Adipose tissue (tissue), 3 donors: ENCODE data around the gene FSTL5. TPM values are rescaled to one million over a fixed set of nuclear protein-coding genes. Genes with fewer than 3 reads are reported as not detected.

Source experiments
- H3K27ac ChIP-seq: one replicate; pipeline ENCODE4 v1.5.1; 2013; ENCODE audit warnings: low read depth, low read length
- WGBS, 3 donors: extraction: QIAGEN DNeasy Blood & Tissue Kit; methylation state at CpG; one replicate each; pipeline ENCODE4 v1.1.7; 2013; 5-methylcytosine and 5-hydroxymethylcytosine counted together
- polyA plus RNA-seq, 3 donors: library from polyadenylated mRNA; stranded (reverse); fragments of 200-250 nt; gene quantifications; one replicate each; pipeline ENCODE4 v1.2.3, GENCODE V29; 2013
- donor health status: healthy with polysubstance abuse.
- donor health status: Bipolar disorder and iron deficiency.
- donor health status: healthy.

The FSTL5 gene
- polyA plus RNA-seq, 3 donors = 0.09 TPM; not detected in 2

DNA sequence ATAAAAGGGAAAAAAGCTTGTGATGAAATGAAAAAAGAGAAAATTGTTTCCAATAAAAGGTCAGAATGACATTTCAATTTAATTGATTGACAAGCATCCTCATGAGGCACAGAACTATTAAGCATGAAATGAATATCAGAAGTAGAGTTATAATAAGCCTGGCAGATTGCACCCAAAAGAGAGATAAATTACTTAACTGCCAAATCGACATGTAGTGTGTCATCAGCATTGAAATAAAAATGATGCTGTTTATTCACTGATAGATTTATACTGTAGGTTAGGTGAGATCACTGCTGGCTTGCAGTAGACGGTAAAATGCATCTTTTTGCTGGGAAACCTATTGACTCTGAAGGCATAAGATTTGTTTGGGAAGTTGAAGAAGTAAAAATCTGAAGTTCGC, 507.2 kb downstream of the FSTL5 start:
- no peak overlapping the region for H3K27ac ChIP-seq
- 67 to 81% (median 71%) methylated on average over 3 of the region's 3 CpGs for WGBS, 3 donors

DNA sequence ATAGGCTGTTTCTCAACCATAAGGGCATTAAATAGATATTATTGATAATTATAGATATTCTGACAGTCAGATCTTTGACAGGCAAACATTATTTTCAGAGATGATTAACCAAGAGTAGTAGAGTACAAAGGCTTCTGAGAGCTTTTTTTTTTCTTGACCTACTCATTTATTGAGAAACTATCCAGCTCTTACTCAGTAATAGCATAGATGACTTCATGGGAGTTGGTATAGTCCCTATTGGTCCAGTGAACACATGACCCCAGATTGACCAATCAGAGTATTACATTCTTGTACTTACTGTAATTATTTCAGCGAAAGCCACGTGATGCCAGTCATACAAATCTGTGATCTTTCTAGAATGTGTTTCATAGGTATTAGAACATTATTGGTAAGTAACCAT, 508.7 kb downstream of the FSTL5 start:
- WGBS, 3 donors = 87 to 93% (median 88%) methylated on average over 2 of the region's 2 CpGs
- H3K27ac ChIP-seq = no peak overlapping the region

DNA sequence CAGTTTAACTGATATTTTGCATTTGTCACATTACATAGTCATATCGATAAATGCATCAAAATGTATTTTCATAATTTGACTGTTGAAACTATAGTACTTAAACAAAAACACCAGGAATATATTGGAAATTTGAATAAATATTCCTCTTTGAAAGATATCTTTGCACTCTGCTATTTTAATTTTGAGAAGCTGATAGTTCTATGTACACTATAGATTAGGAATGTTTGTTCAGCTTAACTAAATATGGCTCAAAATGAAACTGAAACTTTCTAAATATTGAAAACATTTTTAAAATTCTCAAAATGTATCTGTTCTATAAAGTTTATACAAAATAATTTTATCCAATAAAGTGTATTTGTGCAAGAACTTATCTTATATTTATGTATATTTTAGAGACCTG, 510.1 kb downstream of the FSTL5 start:
- no peak overlapping the region for H3K27ac ChIP-seq
- WGBS, 3 donors = 64 to 94% (median 92%) methylated on average over 1 of the region's 1 CpG

DNA sequence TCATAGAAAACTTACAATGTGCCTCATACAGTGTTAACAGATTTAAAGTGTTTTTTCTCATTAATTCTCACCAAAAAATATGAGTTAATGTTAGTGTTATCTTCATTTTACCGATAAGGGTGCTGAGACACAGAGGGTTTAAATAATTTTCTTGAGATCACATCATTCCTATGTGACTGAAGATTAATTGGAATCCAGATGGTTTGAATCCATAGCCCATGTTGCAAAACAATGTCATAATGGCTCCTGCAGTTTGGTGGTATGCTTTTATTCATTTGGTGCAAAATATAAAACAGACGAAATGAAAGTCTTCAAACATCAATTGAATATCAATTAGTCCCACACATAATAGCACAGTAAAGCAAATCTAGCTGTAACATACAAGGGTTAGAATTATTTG, 512.2 kb downstream of the FSTL5 start:
- 68 to 91% (median 75%) methylated on average over 2 of the region's 2 CpGs for WGBS, 3 donors

DNA sequence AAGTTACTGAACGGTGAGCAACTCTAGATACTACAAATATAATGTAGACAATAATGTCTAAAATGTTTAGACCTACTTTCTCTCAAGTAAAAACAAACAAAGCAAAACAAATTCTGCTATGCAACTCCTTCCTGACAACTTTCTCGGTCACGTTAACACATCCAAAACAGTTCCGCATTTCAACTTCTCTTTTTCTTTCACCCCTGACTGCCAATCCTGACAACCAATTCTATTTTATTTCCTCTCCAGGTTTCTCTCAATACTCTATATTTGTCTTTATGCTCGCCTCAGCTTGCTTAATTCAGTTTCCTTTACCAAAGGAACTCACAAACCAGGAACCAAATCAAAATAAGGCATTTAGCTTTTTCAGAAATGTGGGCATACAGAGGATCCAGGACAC, 513.0 kb downstream of the FSTL5 start:
- H3K27ac ChIP-seq = no peak overlapping the region
- 51 to 91% (median 59%) methylated on average over 5 of the region's 5 CpGs for WGBS, 3 donors

More for the DNA sequence above, 512.2 kb downstream of the FSTL5 start:
- H3K27ac ChIP-seq = no peak overlapping the region

DNA sequence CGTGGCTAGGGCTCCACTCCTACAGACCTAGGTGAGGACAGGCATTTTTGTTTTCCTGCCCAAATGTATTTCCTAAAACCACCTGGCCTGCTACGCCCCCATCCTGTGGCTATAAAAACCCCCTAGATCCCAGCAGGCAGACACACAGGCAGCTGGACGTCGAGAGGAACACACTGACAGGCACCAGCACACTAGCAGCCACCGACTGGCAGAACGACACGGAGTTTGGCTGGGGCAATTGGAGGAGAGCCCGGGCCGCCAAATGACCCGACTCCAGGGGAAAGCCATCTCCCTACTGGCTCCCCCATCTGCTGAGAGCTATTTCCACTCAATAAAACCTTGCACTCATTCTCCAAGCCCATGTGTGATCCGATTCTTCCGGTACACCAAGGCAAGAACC, 516.0 kb downstream of the FSTL5 start:
- H3K27ac ChIP-seq = no peak overlapping the region
- WGBS, 3 donors = 92% methylated on average over 12 of the region's 12 CpGs

DNA sequence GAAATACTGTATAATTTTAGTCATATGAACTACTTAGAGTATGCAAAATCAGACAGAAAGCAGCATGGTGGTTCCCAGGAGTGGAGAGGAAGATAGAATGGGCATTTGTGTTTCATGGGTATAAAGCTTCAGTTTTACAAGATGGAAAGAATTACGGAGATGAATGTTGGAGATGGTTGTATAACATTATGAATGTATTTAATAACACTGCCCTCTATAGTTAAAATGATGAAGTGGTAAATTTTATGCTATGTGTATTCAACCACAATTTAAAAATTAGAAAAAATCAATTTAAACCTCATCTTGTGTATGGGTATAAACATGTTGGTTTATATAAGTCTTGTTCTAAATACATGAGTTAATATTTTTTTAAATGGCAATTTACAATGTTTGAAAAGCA, 521.1 kb downstream of the FSTL5 start:
- no peak overlapping the region for H3K27ac ChIP-seq
- WGBS, 3 donors = 40 to 53% (median 52%) methylated on average over 1 of the region's 1 CpG

DNA sequence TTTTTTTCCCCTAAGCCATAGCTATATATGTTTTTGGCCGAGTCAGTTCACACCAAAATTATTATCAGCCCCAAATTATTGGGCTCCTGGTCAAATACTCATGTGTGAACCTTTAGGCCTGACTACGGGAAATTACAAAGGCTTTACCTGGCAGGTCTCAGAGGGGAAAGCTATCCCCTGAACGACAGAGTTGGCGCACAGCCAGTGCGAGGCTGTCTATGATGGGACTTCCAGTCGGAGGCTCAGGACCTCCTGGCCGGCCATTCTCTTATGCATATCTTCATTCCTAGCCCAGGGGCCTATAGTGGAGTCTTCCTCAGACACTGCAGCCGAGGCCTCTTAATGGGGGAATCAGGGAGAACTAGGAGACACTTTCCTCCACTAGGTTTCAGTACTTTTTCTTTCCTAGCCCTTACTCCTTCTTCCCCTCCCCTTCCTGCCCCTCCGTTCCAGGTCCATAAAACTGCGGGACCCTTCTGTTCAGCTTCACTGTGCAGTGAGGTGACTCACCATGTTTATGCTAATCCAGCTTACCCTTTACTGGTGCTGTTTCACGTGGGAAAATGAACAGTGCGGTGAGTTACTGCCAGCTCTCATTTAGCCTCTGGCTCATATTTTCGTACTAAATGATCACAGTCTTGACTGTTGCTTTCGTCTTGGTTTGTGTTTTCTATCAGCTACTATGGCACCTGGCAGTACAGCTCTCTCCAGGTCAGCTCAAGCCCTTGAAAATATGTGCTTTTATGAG, 533.9 kb downstream of the FSTL5 start:
- H3K27ac ChIP-seq = no peak overlapping the region
- 71 to 84% (median 79%) methylated on average over 14 of the region's 14 CpGs for WGBS, 3 donors

DNA sequence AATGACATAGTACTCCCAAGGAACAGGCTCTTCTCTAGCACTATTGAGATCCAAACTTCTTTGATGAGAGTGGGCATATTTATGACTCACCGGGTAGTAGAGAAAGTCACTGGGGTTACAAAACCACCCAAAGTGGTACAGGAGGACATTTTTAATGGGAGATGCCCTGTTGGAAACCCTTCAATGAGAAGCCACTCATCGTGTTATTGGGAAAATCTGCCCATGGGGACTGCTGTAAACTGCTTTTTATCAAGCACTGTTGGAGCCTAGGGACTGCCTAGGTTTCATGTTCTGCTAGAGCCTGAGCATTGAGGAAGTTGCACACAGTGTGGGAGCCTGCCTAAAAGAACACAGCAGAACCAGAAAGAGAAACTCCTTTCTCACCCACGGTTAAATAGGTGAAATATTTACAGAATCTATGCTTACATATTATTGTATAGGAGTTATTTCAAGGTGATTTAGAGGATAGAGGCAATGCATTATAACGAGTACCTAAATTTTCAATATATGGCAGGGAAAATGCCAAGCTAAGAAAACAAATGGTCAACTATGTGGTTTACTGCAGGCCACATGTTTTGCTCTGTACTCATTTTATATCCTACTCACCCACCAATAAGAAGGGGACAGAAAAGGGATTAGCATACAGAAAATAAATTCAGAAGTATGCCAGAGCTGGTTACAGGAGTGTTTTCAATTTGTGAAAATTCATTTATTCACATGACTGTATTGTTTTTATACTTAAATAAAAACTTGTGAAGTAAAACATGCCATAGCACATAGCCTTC, 559.1 kb downstream of the FSTL5 start:
- H3K27ac ChIP-seq = no peak overlapping the region
- 50 to 54% (median 51%) methylated on average over 4 of the region's 4 CpGs for WGBS, 3 donors

DNA sequence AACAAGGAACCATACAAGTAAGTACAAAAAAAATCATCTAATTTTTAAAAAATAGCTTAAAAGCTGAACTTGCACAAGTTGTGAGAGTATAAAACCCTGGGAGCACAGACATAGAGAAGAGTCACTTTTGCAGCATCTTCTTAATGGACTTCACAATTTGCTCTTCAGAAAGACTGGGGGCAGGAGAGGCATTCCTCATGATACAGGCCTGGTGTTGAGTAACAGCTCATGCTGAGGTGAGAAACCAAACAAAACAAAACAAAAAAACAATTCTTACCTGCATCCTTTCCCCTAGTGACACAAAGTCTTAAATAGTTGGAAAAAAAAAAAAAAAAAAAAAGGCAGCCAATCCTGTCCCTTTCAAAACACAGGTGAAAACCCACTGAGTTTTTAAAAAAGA, 562.8 kb downstream of the FSTL5 start:
- no peak overlapping the region for H3K27ac ChIP-seq

DNA sequence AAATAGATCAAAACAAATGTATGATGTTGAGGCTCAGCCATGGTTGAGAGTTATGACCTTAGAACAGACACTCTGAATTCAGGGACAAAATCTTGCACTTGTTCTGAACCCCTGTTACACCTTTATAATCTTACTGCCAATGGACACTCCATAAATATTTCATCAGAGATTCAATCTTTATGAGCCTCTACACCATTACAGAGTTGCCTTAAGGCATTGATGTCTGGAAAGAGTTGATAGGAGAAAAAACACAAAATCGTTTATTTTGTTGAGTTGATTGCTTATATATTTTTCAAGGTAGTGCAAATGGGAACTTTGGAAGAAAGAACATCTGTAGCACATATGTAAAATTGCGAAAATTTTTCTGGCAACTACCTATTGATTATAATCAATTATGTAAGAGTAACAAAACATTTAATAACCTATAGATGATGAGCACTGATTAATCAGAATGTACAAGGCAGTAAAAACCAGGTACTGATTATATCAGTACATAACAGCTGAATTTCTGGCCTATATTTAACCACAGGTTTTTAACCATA, 568.5 kb downstream of the FSTL5 start:
- H3K27ac ChIP-seq = no peak overlapping the region
- 54 to 79% (median 70%) methylated on average over 2 of the region's 2 CpGs for WGBS, 3 donors

DNA sequence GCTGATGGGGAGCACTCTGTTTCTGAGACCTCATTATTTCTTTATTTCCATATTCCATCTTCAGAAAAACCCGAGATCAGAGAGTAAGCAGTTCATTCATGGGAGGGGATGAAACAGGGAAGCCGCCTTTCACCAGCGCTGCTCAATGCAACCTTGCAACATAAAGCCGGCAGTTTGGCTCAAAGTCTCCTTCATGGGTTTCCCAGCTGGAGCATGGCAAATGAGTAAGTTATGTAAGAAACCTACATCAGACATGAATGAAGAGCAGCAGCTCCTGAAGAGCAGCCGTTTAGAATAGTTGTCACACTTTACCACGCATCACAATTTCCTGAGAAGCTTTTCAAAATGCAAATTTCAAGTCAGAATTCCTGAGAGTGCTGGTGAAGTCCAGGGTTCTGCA, 578.8 kb downstream of the FSTL5 start:
- H3K27ac ChIP-seq = no peak overlapping the region
- WGBS, 3 donors = 71 to 75% (median 74%) methylated on average over 6 of the region's 6 CpGs

DNA sequence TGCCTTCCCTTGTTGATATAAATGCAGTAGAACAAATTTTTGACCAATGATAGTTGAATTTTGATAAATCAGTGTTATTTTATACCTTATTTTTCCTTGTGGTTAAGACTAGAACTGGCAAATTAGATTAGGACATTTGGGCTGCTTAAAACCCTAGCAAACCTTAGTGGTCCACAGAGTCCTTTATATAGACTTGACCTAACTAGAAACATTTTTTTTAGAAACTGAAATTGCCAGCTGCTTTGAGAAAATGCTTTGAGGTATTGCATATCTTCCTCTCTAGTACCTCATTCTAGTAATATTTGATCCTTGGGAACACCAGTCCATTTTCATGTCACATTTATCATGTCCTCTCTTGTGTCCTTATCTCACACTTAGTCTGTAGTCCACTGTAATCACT, 580.3 kb downstream of the FSTL5 start:
- no peak overlapping the region for H3K27ac ChIP-seq

DNA sequence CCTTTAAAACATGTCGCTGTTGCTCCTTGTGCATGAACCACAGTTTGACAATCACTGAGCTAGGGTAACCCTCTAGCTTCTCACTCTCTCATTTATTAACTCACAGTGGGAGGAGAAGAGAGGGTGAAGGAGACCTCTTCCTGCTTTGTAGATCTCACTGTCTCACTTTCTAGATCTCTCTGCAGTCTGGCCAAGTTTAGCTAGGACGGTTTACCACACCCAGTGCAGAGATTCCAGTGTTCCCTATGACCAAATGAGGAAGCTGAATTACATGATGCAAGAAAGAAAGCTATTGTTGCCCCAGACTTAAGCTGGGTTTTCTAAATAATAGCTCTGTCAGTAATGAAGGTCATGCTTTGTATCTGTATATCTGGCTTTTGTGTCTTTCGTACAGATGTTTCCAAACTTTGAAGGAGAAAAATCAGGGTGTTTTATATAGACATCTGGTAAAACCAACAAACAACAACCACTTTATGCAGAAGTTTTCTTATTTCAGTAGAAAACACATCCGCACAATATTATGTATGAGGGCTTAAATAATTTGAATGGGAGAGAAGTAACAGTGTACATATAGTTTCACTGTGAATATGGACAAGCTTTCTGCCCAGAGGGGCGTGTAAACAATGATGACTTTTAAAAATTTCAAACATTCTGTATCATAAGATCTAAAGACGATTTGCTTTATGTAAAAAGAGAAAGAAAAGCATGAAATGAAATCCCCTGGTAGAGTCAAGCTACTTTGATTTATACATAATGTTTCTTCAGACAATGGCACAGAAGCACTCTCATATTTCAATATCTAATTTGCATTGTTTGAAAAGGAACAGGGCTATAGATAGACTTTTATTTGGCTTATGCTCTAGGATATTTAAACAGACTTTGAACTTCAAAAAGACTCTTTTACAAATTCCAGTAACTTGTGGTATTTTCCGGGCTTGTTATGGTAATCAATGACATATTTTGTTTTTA, 582.3 kb downstream of the FSTL5 start:
- H3K27ac ChIP-seq = no peak overlapping the region
- WGBS, 3 donors = 69 to 76% (median 70%) methylated on average over 7 of the region's 7 CpGs

DNA sequence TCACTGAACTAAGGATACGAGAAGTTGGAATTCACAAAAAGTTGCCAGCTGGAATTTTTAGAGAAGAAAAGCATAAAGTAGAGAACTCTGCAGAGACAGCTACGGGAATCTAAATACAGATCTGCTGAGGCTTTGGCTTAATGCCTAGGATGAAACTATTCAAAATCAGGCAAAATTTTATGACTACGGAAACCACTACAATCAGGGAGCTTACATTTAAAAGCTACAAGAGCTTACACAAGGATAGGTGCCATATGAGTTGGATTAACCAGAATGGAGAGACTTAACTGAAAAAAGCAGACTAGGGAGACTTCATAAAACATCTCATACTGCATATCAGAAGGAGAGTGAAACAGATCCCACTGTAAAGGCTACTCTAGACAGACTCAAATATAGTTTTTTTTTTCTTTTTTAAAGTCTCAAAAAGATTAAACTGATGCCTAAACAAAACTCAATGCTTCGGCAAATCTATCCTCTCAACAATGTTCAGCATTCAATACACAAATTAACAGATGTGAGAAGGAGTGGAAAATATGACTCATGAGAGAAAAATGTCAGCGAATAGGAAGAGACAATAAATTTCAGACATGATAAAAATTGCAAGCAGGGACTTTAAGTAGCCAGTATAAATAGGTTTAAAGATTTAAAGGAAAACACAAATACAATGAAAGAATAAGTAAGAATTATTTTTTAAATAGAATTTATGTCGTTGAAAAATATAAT, 586.1 kb downstream of the FSTL5 start:
- 51 to 69% (median 56%) methylated on average over 6 of the region's 6 CpGs for WGBS, 3 donors
- H3K27ac ChIP-seq = no peak overlapping the region

DNA sequence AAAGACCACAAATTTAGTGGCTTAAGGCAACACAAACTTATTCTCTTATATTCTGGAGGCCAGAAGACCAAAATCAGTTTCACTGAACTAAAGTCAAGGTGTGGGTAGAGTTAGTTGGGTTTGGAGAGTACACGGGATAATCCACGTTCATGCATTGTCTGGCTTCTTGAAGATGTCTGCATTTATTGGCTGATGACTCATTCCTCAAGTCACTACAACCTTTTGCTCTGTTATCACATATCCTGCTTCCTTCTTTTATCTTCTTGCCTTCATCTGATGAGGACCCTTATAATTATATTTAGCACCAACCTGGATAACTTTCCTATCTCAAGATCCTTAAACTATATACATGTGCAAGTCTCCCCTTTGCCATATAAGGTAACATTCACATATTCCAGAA, 590.0 kb downstream of the FSTL5 start:
- WGBS, 3 donors = 66 to 85% (median 77%) methylated on average over 2 of the region's 2 CpGs
- H3K27ac ChIP-seq = no peak overlapping the region

DNA sequence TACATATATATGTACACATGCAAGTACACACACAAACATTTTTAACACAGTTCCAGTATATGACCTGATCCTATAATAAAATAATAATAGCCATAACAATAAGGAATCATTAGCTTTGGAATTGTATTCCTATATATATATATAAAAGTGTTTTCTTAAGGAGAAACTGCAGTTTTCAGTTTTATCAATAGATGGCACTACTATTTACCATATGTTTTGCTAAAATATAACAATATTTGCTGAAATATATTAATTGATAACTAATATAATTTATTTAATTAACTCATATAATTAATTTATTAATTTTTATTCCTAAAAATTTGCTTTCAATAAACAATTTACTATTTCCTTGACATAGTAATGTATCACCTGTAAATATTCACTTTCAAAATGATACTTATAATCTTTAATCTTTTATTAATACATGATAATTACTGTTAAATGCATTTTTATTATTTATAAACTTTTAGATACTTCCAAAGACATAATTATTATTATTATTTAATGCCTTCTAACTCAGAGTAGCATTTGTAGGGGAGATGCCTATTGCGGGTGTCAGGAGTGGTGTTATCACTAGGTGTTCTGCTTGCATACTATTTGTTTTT, 599.5 kb downstream of the FSTL5 start:
- H3K27ac ChIP-seq = no peak overlapping the region
- 93 to 98% (median 95%) methylated on average over 1 of the region's 1 CpG for WGBS, 3 donors
